HepG2 (cell line): ENCODE data around the gene OPN3. TPM values are rescaled to one million over a fixed set of nuclear protein-coding genes. Genes with fewer than 3 reads are reported as not detected.

Experiments
- ATAC-seq: fragments of 200-7000 bp; cut with Tn5 transposase; 3 replicates; pipeline ENCODE4 v1.9.1; 2020; ENCODE audit warnings: mild to moderate bottlenecking, moderate library complexity
- BruUV-seq: library from RNA; stranded (reverse); fragments of 400-500 nt; replicated peaks from 2 replicates; lab custom pipeline; 2021; lab: Mats Ljungman, UMichigan
- CTCF ChIA-PET: fragments of 300-600 bp; formaldehyde crosslinking; extraction: SDS; loops from one replicate; lab custom pipeline; 2021; ENCODE audit warnings: low total read pairs, inconsistent platforms, low intra/inter-chr PET ratio; lab: Yijun Ruan, JAX
- POLR2A ChIA-PET: fragments of 350-600 bp; sonication (Branson Sonifier 250); formaldehyde crosslinking; loops from one replicate; lab custom pipeline; 2020; ENCODE audit warnings: antibody characterized with exemption, inconsistent platforms; lab: Yijun Ruan, JAX
- DNase-seq: peaks from one replicate; pipeline ENCODE4 v3.0.0-alpha.2; 2015; ENCODE audit warnings: low spot score
- FAIRE-seq: peaks from 3 replicates; lab custom pipeline; 2011; peaks lifted over from hg19 to GRCh38; lab: Jason Lieb, UNC
- H2AFZ ChIP-seq: one replicate; pipeline ENCODE4 v1.6.1; 2011; ENCODE audit warnings: low read length, inconsistent platforms
- H3K27ac ChIP-seq: fragments of 300-600 bp; 3 replicates; pipeline ENCODE4 v1.8.0; 2011; ENCODE audit warnings: mixed run types, mild to moderate bottlenecking, mixed read lengths, low read length, inconsistent platforms; ENCODE audit not compliant: insufficient read depth; ENCODE audit errors: extremely low read length
- H3K27me3 ChIP-seq, 2 experiments: fragments of 200-600 bp in 1 of 2; 2 replicates in 1 of 2; 3 replicates in 1 of 2; pipeline versions ENCODE4 v1.6.0 to v1.8.0; 2011; ENCODE audit warnings: low read length in 2 of 2, mild to moderate bottlenecking in 2 of 2, moderate library complexity in 2 of 2, inconsistent platforms in 1 of 2; ENCODE audit not compliant: insufficient read depth in 2 of 2, control insufficient read depth in 1 of 2
- H3K36me3 ChIP-seq, 2 experiments: fragments of 200-600 bp in 1 of 2; replicated peaks in 1 of 2; 2 replicates in 1 of 2; 3 replicates in 1 of 2; pipeline versions ENCODE4 v1.5.1 to v1.8.0; 2011; ENCODE audit warnings: low read length in 2 of 2, inconsistent platforms in 1 of 2; ENCODE audit not compliant: insufficient read depth in 2 of 2, control insufficient read depth in 1 of 2
- H3K4me1 ChIP-seq: 2 replicates; pipeline ENCODE4 v1.5.1; 2012; ENCODE audit warnings: low read length, inconsistent platforms; ENCODE audit not compliant: insufficient read depth
- H3K4me2 ChIP-seq: 2 replicates; pipeline ENCODE4 v1.6.0; 2011; ENCODE audit warnings: low read depth, low read length, inconsistent platforms
- H3K4me3 ChIP-seq, 3 experiments: fragments of 200-600 bp in 1 of 3; sonication (generic), shearing (Covaris generic) in 1 of 3; replicated peaks in 1 of 3; 2 replicates each; pipeline ENCODE4 v1.5.1; 2011 to 2016; ENCODE audit warnings: low read length in 3 of 3, inconsistent platforms in 2 of 3, low read depth in 2 of 3, mild to moderate bottlenecking in 2 of 3, control low read depth in 1 of 3, mixed read lengths in 1 of 3; ENCODE audit not compliant: insufficient read depth in 1 of 3
- H3K79me2 ChIP-seq: one replicate; pipeline ENCODE4 v1.6.1; 2011; ENCODE audit warnings: low read length, inconsistent platforms; ENCODE audit not compliant: insufficient read depth
- H3K9ac ChIP-seq: 2 replicates; pipeline ENCODE4 v1.6.0; 2011; ENCODE audit warnings: mild to moderate bottlenecking, low read depth, low read length, inconsistent platforms; ENCODE audit not compliant: insufficient read depth
- H3K9me3 ChIP-seq: 2 replicates; pipeline ENCODE4 v1.5.1; 2012; ENCODE audit warnings: mild to moderate bottlenecking, low read length
- H4K20me1 ChIP-seq: 2 replicates; pipeline ENCODE4 v1.6.0; 2011; ENCODE audit warnings: inconsistent platforms, mild to moderate bottlenecking, low read length, moderate library complexity; ENCODE audit not compliant: insufficient read depth
- TBL1XR1 ChIP-seq: fragments of 150-350 bp; IDR thresholded peaks from 2 replicates; pipeline ENCODE4 v1.6.1; 2014; ENCODE audit warnings: borderline replicate concordance, low read length; ENCODE audit not compliant: partially characterized antibody
- WGBS: methylation state at CpG from one replicate; pipeline ENCODE4 v1.1.6; 2017; ENCODE audit warnings: low lambda C conversion rate; 5-methylcytosine and 5-hydroxymethylcytosine counted together
- in situ Hi-C: cut with HindIII; loops from 2 replicates; pipeline ENCODE4 v1.10.0; 2017; ENCODE audit warnings: low pct_unique_long_range_greater_than_20kb; ENCODE audit not compliant: extremely low pct_ligation_motif_present
- intact Hi-C: fragments of 100-400 bp; cut with micrococcal nuclease; formaldehyde crosslinking; loops from one replicate; pipeline ENCODE4 v1.10.0; 2022; ENCODE audit not compliant: unreplicated experiment
- polyA plus RNA-seq, 8 experiments: library from polyadenylated mRNA; depleted of rRNA in 3 of 8; stranded (reverse) in 7 of 8; unstranded in 1 of 8; fragments of >200 nt; fragmentation: Illumina TruSeq in 4 of 8; extraction: Trizol in 4 of 8; gene quantifications; 2 replicates each; pipeline versions ENCODE4 v1.2.1 to v1.2.3, GENCODE V29; 2011 to 2016; ENCODE audit warnings: low read depth in 4 of 8, missing spikeins in 1 of 8, mixed read lengths in 1 of 8; ENCODE audit not compliant: insufficient read depth in 1 of 8
- total RNA-seq, 5 experiments: library from RNA; depleted of rRNA; stranded (reverse); fragments of >200 nt; fragmentation: Illumina TruSeq; extraction: Trizol; gene quantifications; 2 replicates each; pipeline ENCODE4 v1.2.3, GENCODE V29; 2016; ENCODE audit warnings: low read depth in 1 of 5
- TF ChIP-seq, protein P1 (sequence below): sonication (generic); formaldehyde crosslinking; IDR thresholded peaks from 2 replicates; pipeline ENCODE4 v1.5.1; 2020; ENCODE audit warnings: mild to moderate bottlenecking, missing genetic modification reagents, moderate library complexity

OPN3 gene
- total and polyA plus RNA-seq, 2 of the 13 experiments (the other 11 are each of a cell fraction or from before 2014, with no cell fraction given) = 17.4 to 23.0 TPM

DNA sequence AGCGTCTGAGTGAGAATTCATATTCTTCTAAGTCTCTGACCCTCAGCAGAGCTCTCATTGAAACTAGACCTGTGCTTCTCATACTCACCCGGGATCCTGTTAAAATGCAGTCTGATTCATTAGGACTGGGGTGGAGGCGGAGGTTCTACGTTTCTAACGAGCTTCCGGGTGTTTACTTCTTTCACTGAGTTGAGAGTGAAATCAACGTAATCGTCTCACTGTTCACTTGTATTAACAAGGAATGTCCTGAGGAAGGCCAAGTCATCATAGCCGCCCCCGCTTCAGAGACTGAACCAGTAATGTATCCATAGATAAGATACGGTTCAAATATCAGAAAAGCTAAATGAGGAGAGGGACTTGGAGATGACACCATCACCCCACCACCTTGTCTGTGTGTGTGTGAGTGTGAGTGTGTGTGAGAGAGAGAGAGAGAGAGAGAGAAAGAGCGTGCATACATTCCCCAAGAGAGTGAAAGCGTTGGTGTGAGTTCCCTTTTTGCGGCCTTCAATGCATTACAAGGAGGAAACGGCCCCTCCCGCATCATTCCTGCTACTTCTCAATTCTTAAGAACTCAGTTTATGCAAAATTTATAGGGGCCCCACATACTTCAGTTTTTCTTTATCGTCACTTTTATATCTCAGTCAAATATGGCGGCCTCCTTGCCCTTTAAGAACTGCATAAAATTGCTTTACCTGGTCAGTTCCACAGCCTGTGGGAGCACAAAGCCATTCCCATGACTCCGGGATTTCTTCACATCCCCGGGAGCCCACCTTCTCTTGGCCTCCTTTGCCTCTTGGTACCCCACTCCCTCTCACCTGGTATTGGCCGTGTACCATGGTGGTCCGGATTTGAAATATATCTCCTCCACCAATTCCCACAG lies 88.2 kb downstream of the OPN3 start:
- Histone ChIP-seq H3K4me2 (no peak overlapping the region), H2AFZ (no peak overlapping the region), H3K27me3 (no peaks in the 10 kb centered on the region), H3K27ac (no peak overlapping the region), H3K4me3 (no peak overlapping the region), H4K20me1 (no peaks in the 10 kb centered on the region), H3K9ac (no peak overlapping the region), H3K79me2 (no peaks in the 10 kb centered on the region), H3K4me1 (no peaks in the 10 kb centered on the region), H3K9me3 (no peaks in the 10 kb centered on the region), H3K36me3 (no peaks in the 10 kb centered on the region)
- intact Hi-C loops (no loop called here), in situ Hi-C loops (no loop called here)
- 53% methylated on average over 22 of the region's 22 CpGs for WGBS
- POLR2A ChIA-PET = no interaction called here
- FAIRE-seq (no peak), ATAC-seq (no peak), DNase-seq (no peak)
- BruUV-seq = no TSS peak
- TF ChIP-seq, protein P1, sequence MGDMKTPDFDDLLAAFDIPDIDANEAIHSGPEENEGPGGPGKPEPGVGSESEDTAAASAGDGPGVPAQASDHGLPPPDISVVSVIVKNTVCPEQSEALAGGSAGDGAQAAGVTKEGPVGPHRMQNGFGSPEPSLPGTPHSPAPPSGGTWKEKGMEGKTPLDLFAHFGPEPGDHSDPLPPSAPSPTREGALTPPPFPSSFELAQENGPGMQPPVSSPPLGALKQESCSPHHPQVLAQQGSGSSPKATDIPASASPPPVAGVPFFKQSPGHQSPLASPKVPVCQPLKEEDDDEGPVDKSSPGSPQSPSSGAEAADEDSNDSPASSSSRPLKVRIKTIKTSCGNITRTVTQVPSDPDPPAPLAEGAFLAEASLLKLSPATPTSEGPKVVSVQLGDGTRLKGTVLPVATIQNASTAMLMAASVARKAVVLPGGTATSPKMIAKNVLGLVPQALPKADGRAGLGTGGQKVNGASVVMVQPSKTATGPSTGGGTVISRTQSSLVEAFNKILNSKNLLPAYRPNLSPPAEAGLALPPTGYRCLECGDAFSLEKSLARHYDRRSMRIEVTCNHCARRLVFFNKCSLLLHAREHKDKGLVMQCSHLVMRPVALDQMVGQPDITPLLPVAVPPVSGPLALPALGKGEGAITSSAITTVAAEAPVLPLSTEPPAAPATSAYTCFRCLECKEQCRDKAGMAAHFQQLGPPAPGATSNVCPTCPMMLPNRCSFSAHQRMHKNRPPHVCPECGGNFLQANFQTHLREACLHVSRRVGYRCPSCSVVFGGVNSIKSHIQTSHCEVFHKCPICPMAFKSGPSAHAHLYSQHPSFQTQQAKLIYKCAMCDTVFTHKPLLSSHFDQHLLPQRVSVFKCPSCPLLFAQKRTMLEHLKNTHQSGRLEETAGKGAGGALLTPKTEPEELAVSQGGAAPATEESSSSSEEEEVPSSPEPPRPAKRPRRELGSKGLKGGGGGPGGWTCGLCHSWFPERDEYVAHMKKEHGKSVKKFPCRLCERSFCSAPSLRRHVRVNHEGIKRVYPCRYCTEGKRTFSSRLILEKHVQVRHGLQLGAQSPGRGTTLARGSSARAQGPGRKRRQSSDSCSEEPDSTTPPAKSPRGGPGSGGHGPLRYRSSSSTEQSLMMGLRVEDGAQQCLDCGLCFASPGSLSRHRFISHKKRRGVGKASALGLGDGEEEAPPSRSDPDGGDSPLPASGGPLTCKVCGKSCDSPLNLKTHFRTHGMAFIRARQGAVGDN (CRISPR knock-in tag) = no peak
- TF ChIP-seq TBL1XR1 = no peak
- CTCF ChIA-PET = no interaction called here
